NK-92 (cell line): ENCODE results near the gene BCAS3.
"Not testable (repeated sequence)": the region's sequence is repeated elsewhere in the genome, so short reads cannot be mapped to it uniquely, and the experiment has no call there.

ENCODE experiments used
- DNase-seq: peaks from one replicate; lab custom pipeline; 2025; ENCODE audit not compliant: unreplicated experiment; lab: John Stamatoyannopoulos, UW

BCAS3 gene

GRCh38 chr17:61144617-61145564 is 467.2 kb downstream of the BCAS3 start:
- DNase-seq, result no peak

GRCh38 chr17:61146833-61147232 is 469.2 kb downstream of the BCAS3 start:
- not testable (repeated sequence) for DNase-seq

- DNase-seq, result no peak
Observed at GRCh38 chr17:61149106-61149825, 471.6 kb downstream of the BCAS3 start.

- no peak for DNase-seq
Observed at GRCh38 chr17:61149862-61150362, 472.3 kb downstream of the BCAS3 start.

- DNase-seq, result no peak
Observed at GRCh38 chr17:61150686-61151299, 473.1 kb downstream of the BCAS3 start.

- no peak for DNase-seq
Observed at GRCh38 chr17:61152898-61153297, 475.2 kb downstream of the BCAS3 start.

- DNase-seq, result no peak
Observed at GRCh38 chr17:61155590-61156237, 478.1 kb downstream of the BCAS3 start.

- no peak for DNase-seq
Observed at GRCh38 chr17:61157246-61157886, 479.7 kb downstream of the BCAS3 start.

GRCh38 chr17:61158376-61158775 is 480.7 kb downstream of the BCAS3 start:
- DNase-seq, result no peak

- DNase-seq, result no peak
Observed at GRCh38 chr17:61159221-61159814, 481.7 kb downstream of the BCAS3 start.

- no peak for DNase-seq
Observed at GRCh38 chr17:61160204-61160603, 482.6 kb downstream of the BCAS3 start.

GRCh38 chr17:61160789-61161445 is 483.3 kb downstream of the BCAS3 start:
- DNase-seq, result no peak

- DNase-seq, result no peak
Observed at GRCh38 chr17:61161615-61162134, 484.0 kb downstream of the BCAS3 start.

- no peak for DNase-seq
Observed at GRCh38 chr17:61164517-61164916, 486.9 kb downstream of the BCAS3 start.

GRCh38 chr17:61167075-61167474 is 489.4 kb downstream of the BCAS3 start:
- DNase-seq, result no peak

- DNase-seq, result no peak
Observed at GRCh38 chr17:61168506-61168905, 490.9 kb downstream of the BCAS3 start.

GRCh38 chr17:61174310-61174709 is 496.7 kb downstream of the BCAS3 start:
- DNase-seq, result no peak

- no peak for DNase-seq
Observed at GRCh38 chr17:61175298-61176142, 497.9 kb downstream of the BCAS3 start.
